HG03175 (cell line): Measurements from ENCODE around the gene SPHKAP.
"Not testable (repeated sequence)": the region's sequence is repeated elsewhere in the genome, so short reads cannot be mapped to it uniquely, and the experiment has no call there.

Source experiments
- ATAC-seq: cut with Tn5 transposase; IDR thresholded peaks from one replicate; pipeline ENCODE4 v1.9.1; 2021; ENCODE audit warnings: mild to moderate bottlenecking, moderate library complexity; ENCODE audit not compliant: unreplicated experiment

SPHKAP gene, protein sequence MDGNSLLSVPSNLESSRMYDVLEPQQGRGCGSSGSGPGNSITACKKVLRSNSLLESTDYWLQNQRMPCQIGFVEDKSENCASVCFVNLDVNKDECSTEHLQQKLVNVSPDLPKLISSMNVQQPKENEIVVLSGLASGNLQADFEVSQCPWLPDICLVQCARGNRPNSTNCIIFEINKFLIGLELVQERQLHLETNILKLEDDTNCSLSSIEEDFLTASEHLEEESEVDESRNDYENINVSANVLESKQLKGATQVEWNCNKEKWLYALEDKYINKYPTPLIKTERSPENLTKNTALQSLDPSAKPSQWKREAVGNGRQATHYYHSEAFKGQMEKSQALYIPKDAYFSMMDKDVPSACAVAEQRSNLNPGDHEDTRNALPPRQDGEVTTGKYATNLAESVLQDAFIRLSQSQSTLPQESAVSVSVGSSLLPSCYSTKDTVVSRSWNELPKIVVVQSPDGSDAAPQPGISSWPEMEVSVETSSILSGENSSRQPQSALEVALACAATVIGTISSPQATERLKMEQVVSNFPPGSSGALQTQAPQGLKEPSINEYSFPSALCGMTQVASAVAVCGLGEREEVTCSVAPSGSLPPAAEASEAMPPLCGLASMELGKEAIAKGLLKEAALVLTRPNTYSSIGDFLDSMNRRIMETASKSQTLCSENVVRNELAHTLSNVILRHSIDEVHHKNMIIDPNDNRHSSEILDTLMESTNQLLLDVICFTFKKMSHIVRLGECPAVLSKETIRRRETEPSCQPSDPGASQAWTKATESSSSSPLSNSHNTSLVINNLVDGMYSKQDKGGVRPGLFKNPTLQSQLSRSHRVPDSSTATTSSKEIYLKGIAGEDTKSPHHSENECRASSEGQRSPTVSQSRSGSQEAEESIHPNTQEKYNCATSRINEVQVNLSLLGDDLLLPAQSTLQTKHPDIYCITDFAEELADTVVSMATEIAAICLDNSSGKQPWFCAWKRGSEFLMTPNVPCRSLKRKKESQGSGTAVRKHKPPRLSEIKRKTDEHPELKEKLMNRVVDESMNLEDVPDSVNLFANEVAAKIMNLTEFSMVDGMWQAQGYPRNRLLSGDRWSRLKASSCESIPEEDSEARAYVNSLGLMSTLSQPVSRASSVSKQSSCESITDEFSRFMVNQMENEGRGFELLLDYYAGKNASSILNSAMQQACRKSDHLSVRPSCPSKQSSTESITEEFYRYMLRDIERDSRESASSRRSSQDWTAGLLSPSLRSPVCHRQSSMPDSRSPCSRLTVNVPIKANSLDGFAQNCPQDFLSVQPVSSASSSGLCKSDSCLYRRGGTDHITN (N-terminal part only)

DNA sequence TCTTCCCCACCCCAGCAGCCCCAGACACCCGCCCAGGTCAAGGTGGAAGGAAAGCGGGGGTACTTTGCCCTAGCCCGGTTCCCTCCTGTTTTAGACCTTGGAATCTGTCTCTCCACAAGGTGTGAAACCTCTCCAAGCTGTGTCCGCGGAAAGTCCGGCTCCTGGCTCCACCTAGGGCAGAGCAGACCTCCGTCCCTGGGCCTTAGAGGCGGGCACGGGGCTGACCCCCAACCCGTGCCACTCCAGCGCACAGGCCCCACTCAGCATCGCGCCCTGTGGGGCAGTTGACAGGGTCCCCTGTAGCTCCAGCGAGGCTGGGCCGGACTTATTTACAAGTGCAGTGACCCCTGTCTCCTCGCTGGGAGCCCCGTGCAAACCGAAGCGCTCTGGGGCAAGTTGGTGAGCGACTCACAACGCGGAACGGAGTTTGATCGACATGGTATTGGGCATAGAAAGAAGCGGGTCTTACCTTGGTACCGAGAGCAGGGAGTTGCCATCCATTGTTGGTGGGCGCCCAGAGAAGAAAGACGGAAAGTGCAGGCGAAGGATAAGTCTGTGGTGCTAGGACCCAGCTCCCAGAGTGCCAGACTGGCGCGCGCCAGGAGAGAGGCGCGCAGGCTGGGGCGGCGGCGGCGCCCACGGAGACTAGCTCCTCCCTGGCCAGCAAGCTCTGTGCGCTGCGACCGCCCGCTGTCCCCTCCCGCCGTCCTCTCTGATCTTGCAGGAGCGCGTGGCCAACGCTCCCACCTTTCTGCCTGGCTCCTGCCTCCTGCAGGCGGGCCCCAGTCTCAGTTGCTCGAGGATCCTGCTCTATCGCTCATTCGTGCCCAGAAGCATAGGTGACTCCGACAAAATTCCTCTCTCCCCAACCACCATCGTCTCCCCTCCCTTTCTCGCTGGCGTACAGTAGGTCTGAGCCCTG, at the start of gene SPHKAP:
Gene SPHKAP (minus strand): TSS at position 590 of the 922 bp plus-strand sequence. CDS start 89 bp downstream, at position 501.
- ATAC-seq = no peak

DNA sequence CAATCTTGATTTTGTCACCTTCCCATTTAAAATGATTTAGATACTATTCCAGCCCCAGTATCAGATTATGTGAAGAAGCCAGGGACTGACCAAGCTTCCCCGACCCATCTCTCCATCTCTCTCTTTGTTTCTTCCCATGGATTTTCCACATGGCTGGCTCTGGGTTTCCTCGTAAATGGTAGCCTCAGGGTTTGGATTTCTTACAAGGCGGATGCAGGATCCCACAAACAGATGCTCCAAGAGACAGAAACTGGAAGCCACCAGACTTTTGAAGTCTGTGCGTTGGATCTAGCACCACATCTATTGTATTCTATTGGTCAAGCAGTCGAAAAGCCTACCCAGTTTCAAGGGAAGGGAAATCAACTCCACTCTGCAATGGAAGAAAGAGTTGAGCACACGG, 46.0 kb upstream of the SPHKAP start:
- ATAC-seq = no peak

DNA sequence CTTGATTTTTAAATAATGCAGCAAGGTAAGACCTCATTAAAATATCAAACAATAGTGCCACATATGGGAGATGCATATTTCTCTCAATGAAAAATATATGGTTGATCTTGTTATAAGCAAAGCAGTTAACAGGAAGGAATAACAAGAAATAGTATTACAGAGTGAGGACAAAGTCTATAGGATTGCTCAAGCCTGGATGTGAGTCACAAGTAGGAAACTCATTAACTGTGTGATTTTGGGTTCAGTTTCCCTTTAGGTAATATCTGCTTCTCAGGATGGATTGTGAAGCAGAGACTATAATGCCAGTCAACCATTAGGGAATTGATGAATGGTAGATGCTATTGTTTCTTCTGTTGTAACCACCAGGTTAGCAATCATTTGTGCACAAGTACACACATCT, 42.9 kb upstream of the SPHKAP start:
- no peak for ATAC-seq

DNA sequence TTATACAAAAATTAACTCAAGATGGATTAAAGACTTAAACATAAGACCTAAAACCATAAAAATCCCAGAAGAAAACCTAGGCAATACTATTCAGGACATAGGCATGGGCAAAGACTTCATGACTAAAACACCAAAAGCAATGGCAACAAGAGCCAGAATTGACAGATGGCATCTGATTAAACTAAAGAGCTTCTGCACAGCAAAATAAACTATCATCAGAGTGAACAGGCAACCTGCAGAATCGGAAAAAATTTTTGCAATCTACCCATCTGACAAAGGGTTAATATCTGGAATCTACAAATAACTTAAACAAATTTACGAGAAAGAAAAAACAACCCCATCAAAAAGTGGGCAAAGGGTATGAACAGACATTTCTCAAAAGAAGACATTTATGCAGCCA, 37.1 kb upstream of the SPHKAP start:
- ATAC-seq = not testable (repeated sequence)

DNA sequence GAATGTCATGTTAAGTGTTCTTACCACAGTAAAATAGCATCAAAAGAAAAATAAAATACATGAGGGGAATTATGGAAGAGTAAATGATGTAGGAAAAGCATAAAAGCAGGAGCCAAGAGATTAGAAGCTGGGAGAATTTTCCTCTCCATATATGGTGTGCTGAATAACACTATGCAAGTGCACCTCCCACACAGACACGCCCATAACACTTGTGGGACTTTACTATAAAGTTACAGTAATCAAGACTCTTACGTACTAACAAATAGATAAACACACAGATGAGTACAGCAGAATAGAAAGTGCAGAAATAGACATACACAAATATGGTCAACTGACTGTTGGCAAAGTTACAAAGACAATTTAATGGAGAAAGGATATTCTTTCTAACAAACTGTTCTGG, 16.0 kb upstream of the SPHKAP start:
- ATAC-seq = no peak

DNA sequence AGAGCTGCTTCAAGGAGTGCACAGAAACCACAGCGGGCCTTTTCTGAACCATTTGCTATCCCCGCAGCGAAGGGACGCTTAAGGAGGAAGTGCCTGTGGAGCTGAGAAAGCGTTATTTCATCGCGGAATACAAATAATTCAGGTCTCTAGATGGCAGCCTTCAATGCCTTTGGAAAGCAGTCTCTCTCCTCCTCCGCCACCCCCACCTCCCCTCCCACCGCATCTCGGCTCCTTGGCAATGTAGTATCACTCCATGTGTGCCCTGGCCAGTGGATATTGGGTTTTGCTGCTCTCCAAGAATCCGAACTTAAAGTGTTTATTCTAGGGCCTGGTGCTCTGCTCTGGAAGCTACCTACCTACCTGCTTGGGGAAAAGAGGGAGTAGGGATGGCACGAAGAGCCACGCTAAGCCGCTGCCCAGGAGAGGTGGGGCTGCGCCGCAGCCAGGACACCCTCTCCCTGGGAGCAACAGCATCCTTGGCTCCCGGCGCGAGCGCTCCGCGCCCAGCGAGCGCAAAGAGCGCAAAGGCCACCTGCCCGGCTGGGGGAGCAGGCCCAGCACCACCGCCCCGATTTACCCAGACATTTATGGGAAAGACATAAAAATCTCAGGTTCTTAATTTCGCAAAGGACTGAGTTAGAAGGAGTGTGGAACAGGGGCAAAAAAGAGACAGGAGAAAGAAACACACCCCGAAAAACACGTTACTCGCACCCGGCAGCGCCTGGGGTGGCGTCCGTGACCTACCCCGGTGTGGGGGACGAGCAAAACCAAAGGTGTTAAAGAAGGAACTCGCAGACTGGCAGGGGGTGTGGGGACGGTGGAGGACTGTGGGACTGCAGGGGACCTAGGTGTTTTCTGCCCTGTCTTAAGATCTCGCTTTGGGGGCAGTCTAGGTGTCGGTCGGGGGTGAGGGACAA, 1.0 kb downstream of the SPHKAP start:
- ATAC-seq = no peak

DNA sequence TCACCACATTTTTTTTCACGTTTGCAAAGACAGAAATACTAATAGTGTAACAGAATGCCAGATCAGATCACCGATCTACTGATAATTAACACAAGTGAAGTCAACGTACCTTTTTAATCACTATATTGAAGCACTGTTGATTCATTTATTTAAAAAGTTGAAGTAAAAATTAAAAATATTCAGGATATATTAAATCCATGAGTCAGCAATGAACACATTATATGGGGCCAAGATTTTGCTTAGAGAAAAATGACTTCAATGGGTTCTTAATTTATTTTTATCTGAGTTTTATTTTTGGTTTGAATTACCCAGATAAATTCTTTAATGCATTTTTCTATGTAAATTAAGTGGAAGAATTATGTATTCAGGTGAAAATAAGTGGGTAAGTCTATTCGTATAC, 14.2 kb downstream of the SPHKAP start:
- ATAC-seq = no peak

DNA sequence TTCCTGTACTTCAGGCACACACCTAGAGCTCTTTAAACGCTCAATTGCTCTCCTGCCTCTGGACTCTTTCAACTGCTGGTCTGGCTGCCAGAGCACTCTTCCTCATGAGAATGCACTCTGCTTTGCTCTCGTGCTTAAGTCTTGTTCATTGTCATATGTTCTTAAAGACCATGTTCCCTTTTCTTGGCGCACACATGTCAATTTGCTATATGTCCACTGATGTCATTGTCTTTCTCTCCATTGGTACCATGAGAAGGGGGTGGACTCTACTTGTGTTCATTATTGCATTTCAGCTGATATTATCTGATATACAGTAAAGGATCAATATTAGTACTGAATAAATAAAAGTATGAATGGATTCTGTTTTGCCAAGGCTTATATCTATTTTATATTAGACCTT, 16.8 kb downstream of the SPHKAP start:
- ATAC-seq = no peak

DNA sequence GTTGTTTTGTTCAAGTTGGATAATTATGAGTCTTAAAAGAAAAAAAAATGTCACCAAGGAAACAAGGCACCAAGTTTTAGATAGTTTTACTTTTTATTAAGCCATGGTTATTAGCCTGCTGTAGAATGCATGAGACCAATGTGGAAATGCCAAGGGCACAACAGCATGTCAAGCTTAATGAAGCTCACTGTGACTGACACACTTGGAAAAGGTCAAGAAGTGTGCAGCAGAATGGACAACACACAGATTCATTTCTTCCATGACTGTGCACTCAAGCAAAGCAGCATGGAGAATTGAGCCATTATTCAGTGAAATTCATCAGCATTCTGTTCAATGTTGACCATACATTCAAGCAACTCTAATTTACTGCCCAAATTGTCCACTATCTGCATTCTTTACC, 23.6 kb downstream of the SPHKAP start:
- no peak for ATAC-seq

DNA sequence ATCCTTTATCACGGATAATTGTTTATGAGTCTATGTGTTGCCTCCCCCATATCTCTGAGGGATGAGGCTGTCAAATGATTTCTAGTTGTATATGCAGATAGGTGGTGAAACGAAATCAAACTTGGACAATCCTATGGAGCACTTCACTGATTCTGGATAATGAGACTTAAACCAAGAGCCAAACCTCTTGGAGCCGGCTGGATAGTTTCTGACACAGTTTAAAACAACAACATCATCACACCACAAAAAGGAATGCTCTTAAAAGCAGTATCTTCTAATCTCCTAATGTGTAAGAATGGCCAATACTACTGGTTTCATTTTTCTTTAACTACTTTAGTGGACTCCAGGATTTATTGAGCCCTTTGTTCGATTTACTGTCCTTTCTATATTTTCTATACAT, 36.5 kb downstream of the SPHKAP start:
- ATAC-seq = no peak

DNA sequence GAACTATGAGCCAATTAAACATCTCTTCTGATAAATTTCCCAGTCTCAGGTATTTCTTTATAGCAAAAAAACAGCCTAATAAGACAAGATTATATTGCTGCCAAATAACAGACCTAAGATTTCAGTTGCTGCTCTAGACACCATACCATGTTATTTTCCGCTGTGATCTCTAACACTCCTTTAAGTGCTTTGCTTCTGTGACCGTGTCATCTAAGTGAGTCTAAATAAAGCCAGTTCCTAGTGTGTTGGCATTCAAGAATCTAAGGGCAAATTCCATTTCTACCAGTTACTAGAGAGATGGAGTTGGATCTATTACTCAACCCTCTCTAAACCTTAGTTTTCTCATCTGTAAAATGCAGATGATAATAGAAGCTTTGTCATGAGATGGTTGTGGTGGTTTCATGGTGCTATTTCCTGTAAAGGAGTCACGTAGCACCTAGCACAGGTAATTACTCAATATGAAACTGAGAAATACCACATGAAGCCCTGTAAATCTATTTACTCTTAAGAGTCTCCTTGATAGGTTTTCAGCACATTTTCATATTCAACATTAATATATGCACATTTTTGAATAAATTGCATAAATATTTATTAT, 40.5 kb downstream of the SPHKAP start:
- peak; percentile 98 for ATAC-seq

DNA sequence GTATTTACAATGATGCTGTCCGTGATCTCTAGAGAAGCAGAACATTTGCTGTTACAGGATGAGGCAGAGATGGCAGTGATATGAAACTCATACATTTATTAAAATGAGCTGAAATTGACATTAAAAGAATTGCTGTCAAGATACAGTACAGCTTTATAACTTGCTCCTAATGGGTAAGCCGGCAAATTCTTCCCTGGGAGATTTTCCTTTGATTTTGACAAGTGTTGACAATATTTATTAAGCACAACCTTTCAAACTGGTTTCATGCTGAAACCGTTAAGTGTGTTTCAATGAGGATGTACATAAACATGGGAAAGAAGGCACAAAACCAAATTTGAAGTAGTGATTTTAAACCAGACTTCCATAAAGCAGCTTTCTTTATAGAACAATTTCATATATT, 45.5 kb downstream of the SPHKAP start:
- ATAC-seq = no peak

DNA sequence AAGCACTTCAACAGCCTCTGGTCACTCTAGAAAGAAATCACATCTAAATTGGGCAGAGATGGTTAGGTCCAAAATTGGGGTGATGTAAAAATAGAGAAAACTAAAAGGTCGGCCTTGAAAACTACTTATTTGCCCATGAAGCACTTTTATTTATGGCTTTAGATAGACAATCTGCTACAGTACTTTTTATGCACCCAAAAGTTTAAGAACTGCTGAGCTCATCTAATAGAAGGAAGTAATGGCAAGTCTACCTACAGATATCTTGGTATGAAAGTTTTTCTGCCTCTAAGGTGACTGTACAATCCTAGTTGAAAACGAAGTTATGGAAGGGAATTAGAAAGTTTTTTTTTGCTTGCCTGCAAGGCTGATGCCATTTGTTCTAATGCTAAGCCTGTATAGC, 46.2 kb downstream of the SPHKAP start:
- no peak for ATAC-seq

DNA sequence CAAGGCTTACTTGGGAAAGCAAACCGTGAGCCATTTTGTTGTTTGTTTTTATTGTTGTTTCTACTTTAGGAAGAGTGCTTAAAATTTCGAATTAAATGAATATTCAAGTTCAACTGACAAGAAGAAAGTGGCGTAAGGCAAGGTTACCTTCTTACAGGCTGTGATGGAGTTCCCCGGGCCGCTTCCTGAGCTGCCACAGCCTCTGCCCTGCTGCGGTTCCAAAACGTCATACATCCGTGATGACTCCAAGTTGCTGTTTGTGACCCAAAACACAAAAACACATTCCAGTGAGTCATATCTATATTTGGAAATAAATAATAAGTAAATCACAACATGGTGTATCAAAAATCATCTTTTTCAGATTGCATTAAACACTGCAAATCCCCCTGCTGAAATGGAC, 49.7 kb downstream of the SPHKAP start:
- no peak for ATAC-seq

DNA sequence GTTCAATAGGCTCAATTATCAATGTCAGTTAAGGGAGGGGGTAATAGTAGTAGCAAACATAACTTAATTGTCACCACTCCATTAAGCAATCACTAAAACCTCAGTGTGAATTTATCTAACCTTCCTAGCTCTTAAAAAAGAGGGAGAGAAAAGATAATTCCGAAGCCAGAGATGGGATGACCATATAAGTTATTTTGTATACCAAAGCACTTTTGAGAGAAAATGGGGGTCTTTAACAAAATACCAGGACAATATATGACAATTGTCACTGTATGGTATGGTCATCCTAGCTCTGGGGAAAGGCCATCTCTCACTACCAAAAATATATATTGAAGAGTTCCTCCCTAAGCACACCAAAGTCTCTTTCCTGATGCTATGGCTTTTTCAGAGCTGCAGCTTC, 55.1 kb downstream of the SPHKAP start:
- no peak for ATAC-seq

DNA sequence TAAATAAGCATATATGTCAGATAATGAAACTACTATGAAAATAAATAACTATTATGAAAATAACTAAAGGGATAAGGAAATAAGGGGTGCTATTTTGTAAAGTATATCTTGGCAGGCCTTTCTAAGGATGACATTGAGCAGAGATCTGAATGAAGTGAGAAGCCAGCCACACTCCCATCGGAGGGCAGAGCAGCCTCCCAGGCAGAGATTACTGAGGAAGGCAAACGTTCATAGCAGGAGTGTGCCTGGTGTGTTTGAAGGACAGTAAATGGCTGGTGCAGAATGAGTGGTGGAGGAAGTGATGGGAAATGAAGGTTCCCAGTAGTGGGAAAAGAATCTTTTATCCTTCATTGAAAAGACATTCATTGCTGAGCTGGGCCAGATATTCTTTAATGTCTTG, 62.5 kb downstream of the SPHKAP start:
- ATAC-seq = no peak

DNA sequence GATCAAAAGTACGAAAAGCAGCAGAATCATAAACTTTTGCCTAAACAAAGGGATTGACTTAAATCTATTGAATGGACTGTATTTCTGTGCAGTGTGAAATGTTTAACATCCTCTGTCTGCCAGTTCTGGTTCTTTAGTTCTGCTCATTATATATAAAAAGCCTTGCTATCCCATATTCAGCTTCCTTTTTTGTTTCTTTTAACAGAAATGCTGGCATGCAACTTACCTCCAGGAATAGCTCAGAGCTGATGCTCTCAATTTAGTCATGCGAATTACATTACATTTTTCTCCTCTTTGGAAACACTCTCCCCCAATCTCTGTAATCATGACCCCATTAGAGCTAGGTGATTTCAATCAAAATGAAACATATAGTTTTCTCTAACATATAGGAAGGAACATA, 73.6 kb downstream of the SPHKAP start:
- no peak for ATAC-seq

DNA sequence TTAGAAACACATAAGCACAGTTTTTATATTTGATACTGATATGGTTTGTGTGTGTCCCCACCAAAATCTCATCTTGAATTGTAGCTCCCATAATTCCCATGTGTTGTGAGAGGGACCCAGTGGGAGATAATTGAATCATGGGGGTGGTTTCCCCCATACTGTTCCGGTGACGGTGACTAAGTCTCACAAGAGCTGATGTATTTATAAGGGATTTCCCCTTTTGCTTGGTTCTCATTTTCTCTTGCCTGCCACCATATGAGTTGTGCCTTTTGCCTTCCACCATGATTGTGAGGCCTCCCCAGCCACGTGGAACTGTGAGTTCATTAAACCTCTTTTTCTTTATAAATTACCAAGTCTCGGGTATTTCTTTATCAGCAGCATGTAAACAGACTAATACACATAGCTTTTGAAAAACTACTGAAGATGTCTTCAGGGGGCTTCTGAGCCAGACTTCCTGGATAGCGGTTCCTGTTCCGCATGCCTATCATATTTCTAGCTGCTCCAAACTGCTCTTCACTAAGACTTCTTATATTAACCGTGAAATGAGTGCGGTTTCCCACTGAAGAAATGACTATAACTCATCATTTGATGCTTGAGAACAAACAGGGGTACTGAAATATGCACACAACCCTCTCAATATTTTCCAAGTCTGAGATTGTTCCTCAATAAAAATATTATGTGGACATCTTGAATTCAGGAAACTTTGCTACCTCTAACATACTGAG, 75.8 kb downstream of the SPHKAP start:
- ATAC-seq = no peak
